ENCODE measurements around the gene SCMH1.

The SCMH1 gene

GRCh38 chr1:40980068-40980452, 262.0 kb downstream of the SCMH1 start:
- Mint-ChIP-seq H3K36me3 (ENCODE audit: low read depth) (peaks cover 47% of the 10 kb centered on the region), H3K27ac (peak overlapping the region; percentile 99), H3K9me3 (no peaks in the 10 kb centered on the region), H3K27me3 (no peaks in the 10 kb centered on the region), H3K4me3 (peak overlapping the region; percentile 98), H3K4me1 (peaks cover 67% of the 10 kb centered on the region)
- ATAC-seq (peak; percentile 6), DNase-seq (no peak)

DNA sequence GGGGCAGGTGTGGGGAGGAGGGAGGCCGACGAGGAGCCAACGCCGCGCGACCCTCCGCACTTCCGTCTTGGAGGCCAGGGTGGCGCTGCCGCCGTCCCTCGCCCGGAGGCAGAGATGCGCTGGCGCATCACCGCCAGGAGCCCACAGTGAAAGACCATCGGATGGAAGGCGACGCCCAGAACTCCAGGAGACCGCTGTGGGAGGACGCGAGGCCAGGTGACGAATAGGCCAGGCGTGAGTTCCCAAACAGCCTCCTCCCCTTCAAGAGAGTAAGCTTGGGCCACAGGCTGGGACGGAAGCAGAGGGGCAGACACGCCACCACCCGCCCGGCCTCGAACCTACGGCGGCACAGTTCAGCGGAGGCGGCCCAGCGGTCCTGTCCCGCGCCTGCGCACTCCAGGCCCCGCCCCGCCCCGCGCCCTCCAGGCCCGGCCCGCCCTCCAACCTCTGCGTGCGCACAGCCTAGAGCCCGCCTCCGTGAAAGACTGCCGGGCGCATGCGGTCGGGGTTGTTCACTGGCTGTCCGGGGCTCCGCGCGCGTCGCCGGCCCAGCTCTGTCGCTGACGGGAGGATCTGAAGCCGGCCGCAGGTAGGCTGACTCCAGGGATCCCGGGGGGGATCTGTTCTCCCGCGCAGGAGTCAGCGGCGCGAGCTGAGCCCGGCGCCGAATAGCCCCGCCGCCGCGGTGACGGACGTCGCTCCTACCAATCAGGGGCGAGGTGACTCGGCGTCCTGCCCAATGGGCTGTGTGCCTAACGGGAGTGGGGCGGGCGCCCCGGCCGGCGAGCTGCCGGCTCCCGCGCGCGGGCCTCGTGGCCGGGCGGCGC, 262.7 kb downstream of the SCMH1 start, which contains the start of gene CTPS1:
Gene CTPS1 (plus strand): TSS at position 456 of the 827 bp plus-strand sequence. CDS start 3,595 bp downstream, outside the sequence.
- peak; percentile 97 for DNase-seq
- Mint-ChIP-seq H3K27me3 (no peaks in the 10 kb centered on the region), H3K4me3 (peak within 1 kb of the TSS; percentile 98), H3K4me1 (peaks cover 63% of the 10 kb centered on the region), H3K27ac (peak within 1 kb of the TSS; percentile 99), H3K36me3 (ENCODE audit: low read depth) (peaks cover 41% of the 10 kb centered on the region), H3K9me3 (no peaks in the 10 kb centered on the region)
- ATAC-seq, result peak; percentile 83

DNA sequence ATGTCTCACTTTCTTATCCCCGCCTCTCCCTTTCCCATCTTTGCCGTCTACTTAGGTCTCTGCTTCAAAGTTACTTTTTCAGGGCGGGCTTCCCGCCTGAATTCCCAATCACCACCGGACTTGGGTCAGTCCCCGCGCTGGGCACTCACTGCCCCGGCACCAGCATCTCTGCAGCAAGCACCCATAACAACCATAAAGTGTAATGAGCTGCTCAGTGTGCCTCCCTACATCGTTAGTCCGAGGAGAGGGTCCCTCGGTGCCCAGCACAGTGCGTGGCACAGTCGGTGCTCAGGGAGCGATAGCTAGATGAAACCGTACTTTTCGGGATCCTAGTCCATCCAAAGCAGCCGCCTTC, 263.2 kb downstream of the SCMH1 start:
- H3K27ac Mint-ChIP-seq, result peak overlapping the region; percentile 89
- peaks cover 35% of the 10 kb centered on the region for H3K36me3 Mint-ChIP-seq (ENCODE audit: low read depth)
- peak overlapping the region; percentile 82 for H3K4me3 Mint-ChIP-seq
- no peak for DNase-seq
- no peaks in the 10 kb centered on the region for H3K9me3 Mint-ChIP-seq
- peaks cover 62% of the 10 kb centered on the region for H3K4me1 Mint-ChIP-seq
- H3K27me3 Mint-ChIP-seq, result peaks cover 5% of the 10 kb centered on the region
- no peak for ATAC-seq

DNA sequence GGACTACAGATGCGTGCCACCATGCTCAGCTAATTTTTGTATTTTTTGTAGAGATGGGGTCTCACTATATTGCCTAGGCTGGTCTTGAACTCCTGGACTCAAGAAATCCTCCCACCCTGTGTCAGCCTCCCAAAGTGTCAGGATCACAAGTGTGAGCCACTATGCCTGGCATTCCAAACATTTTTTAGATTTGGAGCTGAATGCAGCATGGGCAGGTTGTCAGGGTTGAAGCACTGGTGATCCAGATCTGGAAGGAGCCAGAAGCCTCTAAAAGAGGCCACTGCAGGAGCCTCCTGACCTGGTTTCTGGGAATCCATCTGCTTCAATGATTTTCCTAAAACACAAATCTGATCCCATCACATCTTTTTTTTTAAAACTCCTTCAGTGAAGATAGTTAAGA, 264.4 kb downstream of the SCMH1 start:
- Mint-ChIP-seq H3K36me3 (ENCODE audit: low read depth) (peaks cover 26% of the 10 kb centered on the region), H3K4me1 (peaks cover 54% of the 10 kb centered on the region), H3K4me3 (no peak overlapping the region), H3K27ac (no peak overlapping the region), H3K9me3 (no peaks in the 10 kb centered on the region), H3K27me3 (peaks cover 6% of the 10 kb centered on the region)
- DNase-seq (no peak), ATAC-seq (no peak)

All from activated naive CD8-positive, alpha-beta T cell treated with anti-CD3 and anti-CD28 coated beads, Interleukin-2, amount 50 U/mL, for 24 hours (primary cell).